NOMO-1 (cell line): ENCODE measurements around the gene NEUROD1.
A peak's percentile ranks its signal among the peaks of the same experiment; 100 is the strongest.

Experiments used
- DNase-seq, 2 experiments: peaks; one replicate each; lab custom pipeline; 2025; ENCODE audit not compliant: unreplicated experiment in 2 of 2; lab: John Stamatoyannopoulos, UW

NEUROD1 gene

GRCh38 chr2:181680937-181681811 is 857 bp upstream of the NEUROD1 start:
- DNase-seq: no peak

GRCh38 chr2:181679544-181679979 is 755 bp downstream of the NEUROD1 start:
- DNase-seq: no peak

GRCh38 chr2:181678861-181679543 is 1.3 kb downstream of the NEUROD1 start:
- DNase-seq: no peak

GRCh38 chr2:181677912-181678586 is 2.3 kb downstream of the NEUROD1 start:
- DNase-seq: peak; percentile 26 to 28

GRCh38 chr2:181675254-181675653 is 5.1 kb downstream of the NEUROD1 start:
- no peak for DNase-seq

- DNase-seq: no peak
Measured at GRCh38 chr2:181674461-181674860, 5.9 kb downstream of the NEUROD1 start.

GRCh38 chr2:181673173-181673572 is 7.1 kb downstream of the NEUROD1 start:
- DNase-seq: no peak

GRCh38 chr2:181672255-181673008 is 7.9 kb downstream of the NEUROD1 start:
- no peak for DNase-seq

- DNase-seq: no peak
Measured at GRCh38 chr2:181670632-181671031, 9.7 kb downstream of the NEUROD1 start.

GRCh38 chr2:181667234-181667633 is 13.1 kb downstream of the NEUROD1 start:
- DNase-seq: no peak

- no peak for DNase-seq
Measured at GRCh38 chr2:181662287-181662686, 18.0 kb downstream of the NEUROD1 start.

- DNase-seq: no peak
Measured at GRCh38 chr2:181660181-181660580, 20.1 kb downstream of the NEUROD1 start.

GRCh38 chr2:181658444-181658843 is 21.9 kb downstream of the NEUROD1 start:
- DNase-seq: no peak

GRCh38 chr2:181657379-181657778 is 22.9 kb downstream of the NEUROD1 start:
- DNase-seq: no peak

GRCh38 chr2:181656450-181657291 is 23.6 kb downstream of the NEUROD1 start, which contains the start of gene CERKL:
Gene CERKL (minus strand): TSS chr2:181657105. CDS start chr2:181657006, 99 bp downstream.
- DNase-seq: peak; percentile 37 to 67

- no peak for DNase-seq
Measured at GRCh38 chr2:181655519-181655918, 24.8 kb downstream of the NEUROD1 start.

- no peak for DNase-seq
Measured at GRCh38 chr2:181649436-181649979, 30.8 kb downstream of the NEUROD1 start.

- no peak for DNase-seq
Measured at GRCh38 chr2:181648478-181649155, 31.7 kb downstream of the NEUROD1 start.
